B cell (primary cell): ENCODE data around the gene GTF2A1. TPM values are rescaled to one million over a fixed set of nuclear protein-coding genes. Genes with fewer than 3 reads are reported as not detected.

Source experiments
- ATAC-seq: fragments of 200-7000 bp; cut with Tn5 transposase; one replicate; pipeline ENCODE4 v1.10.0; 2021; ENCODE audit warnings: low read depth, mild to moderate bottlenecking, moderate number of reproducible peaks, moderate library complexity
- CTCF ChIA-PET: fragments of 350-600 bp; sonication (Branson Sonifier 250); formaldehyde crosslinking; loops from one replicate; lab custom pipeline; 2021; ENCODE audit warnings: antibody characterized with exemption, inconsistent platforms; lab: Charles Lee
- POLR2A ChIA-PET: fragments of 350-600 bp; sonication (Branson Sonifier 250); formaldehyde crosslinking; loops from one replicate; lab custom pipeline; 2021; ENCODE audit warnings: antibody characterized with exemption; lab: Charles Lee
- DNase-seq: peaks from one replicate; pipeline ENCODE4 v3.0.0; 2013
- H2AFZ ChIP-seq: 2 replicates; pipeline ENCODE4 v1.6.1; 2012; ENCODE audit warnings: mild to moderate bottlenecking, low read depth, low read length; ENCODE audit not compliant: insufficient read depth, poor library complexity, severe bottlenecking
- H3K27ac ChIP-seq, 2 donors: 1 replicate in 1 of 2; 2 replicates in 1 of 2; pipeline ENCODE4 v1.5.1; 2012 to 2013; ENCODE audit warnings: low read length in 2 of 2, mild to moderate bottlenecking in 2 of 2, moderate library complexity in 1 of 2
- H3K27me3 ChIP-seq, 4 experiments: fragments of 200-600 bp in 1 of 4; sonication (generic) in 1 of 4; replicated peaks in 1 of 4; 1 replicate in 2 of 4; 2 replicates in 2 of 4; pipeline versions ENCODE4 v1.6.1 to v1.7.0; 2013 to 2016; ENCODE audit warnings: low read length in 3 of 4, mild to moderate bottlenecking in 2 of 4, mixed read lengths in 1 of 4, moderate library complexity in 1 of 4; ENCODE audit not compliant: insufficient read depth in 4 of 4, control insufficient read depth in 3 of 4; ENCODE audit errors: control extremely low read depth in 1 of 4
- H3K36me3 ChIP-seq, 2 experiments: replicated peaks in 1 of 2; 1 replicate in 1 of 2; 2 replicates in 1 of 2; pipeline versions ENCODE4 v1.6.1 to v1.7.1; 2013; ENCODE audit warnings: low read length in 1 of 2; ENCODE audit not compliant: insufficient read depth in 2 of 2, control insufficient read depth in 1 of 2; ENCODE audit errors: control extremely low read depth in 1 of 2, extremely low read depth in 1 of 2
- H3K4me1 ChIP-seq, 2 donors: fragments of 200-600 bp in 1 of 2; sonication (generic) in 1 of 2; 1 replicate in 1 of 2; 2 replicates in 1 of 2; pipeline versions ENCODE4 v1.5.1 to v1.6.1; 2013 to 2017; ENCODE audit warnings: low read length in 2 of 2; ENCODE audit not compliant: control insufficient read depth in 2 of 2, insufficient read depth in 2 of 2
- H3K4me2 ChIP-seq: replicated peaks from 2 replicates; pipeline ENCODE3; 2012; ENCODE audit warnings: mild to moderate bottlenecking, low read depth, low read length; ENCODE audit not compliant: poor library complexity, severe bottlenecking
- H3K4me3 ChIP-seq, 5 experiments: fragments of 200-600 bp in 1 of 5; sonication (generic) in 1 of 5; 1 replicate in 3 of 5; 2 replicates in 2 of 5; pipeline versions ENCODE4 v1.5.1 to v1.7.0; 2011 to 2016; ENCODE audit warnings: low read length in 4 of 5, mild to moderate bottlenecking in 4 of 5, low read depth in 2 of 5, control low read depth in 1 of 5, moderate library complexity in 1 of 5; ENCODE audit not compliant: insufficient read depth in 1 of 5; ENCODE audit errors: control extremely low read depth in 1 of 5, extremely low read depth in 1 of 5
- H3K79me2 ChIP-seq: fragments of 200-600 bp; sonication (generic); one replicate; pipeline ENCODE4 v1.6.0; 2016; ENCODE audit warnings: low read length; ENCODE audit not compliant: control insufficient read depth, insufficient read depth
- H3K9ac ChIP-seq: fragments of 200-600 bp; sonication (generic); 2 replicates; pipeline ENCODE4 v1.6.1; 2017; ENCODE audit warnings: mild to moderate bottlenecking, low read length, moderate library complexity
- H3K9me3 ChIP-seq, 3 donors: one replicate each; pipeline versions ENCODE4 v1.6.1 to v1.7.1; 2013; ENCODE audit warnings: low read length in 2 of 3; ENCODE audit not compliant: control insufficient read depth in 2 of 3, insufficient read depth in 1 of 3; ENCODE audit errors: control extremely low read depth in 1 of 3
- H4K20me1 ChIP-seq: 2 replicates; pipeline ENCODE4 v1.6.0; 2012; ENCODE audit warnings: mild to moderate bottlenecking, low read length; ENCODE audit not compliant: insufficient read depth, control insufficient read depth, poor library complexity, severe bottlenecking
- H3K27ac Mint-ChIP-seq: one replicate; pipeline ENCODE4 v1.8.0; 2021; ENCODE audit warnings: mixed read lengths
- H3K27me3 Mint-ChIP-seq: one replicate; pipeline ENCODE4 v1.8.0; 2021; ENCODE audit warnings: mixed read lengths
- H3K4me1 Mint-ChIP-seq: one replicate; pipeline ENCODE4 v1.8.0; 2021; ENCODE audit warnings: mixed read lengths
- H3K4me3 Mint-ChIP-seq: one replicate; pipeline ENCODE4 v1.8.0; 2021; ENCODE audit warnings: mixed read lengths
- H3K9me3 Mint-ChIP-seq: one replicate; pipeline ENCODE4 v1.8.0; 2022; ENCODE audit warnings: mixed read lengths; ENCODE audit not compliant: insufficient read depth
- CTCF ChIP-seq: fragments of 200-600 bp; IDR thresholded peaks from one replicate; pipeline ENCODE4 v1.8.0; 2022; ENCODE audit warnings: antibody characterized with exemption, mild to moderate bottlenecking
- EZH2 ChIP-seq: IDR thresholded peaks from 2 replicates; pipeline ENCODE4 v1.6.1; 2012; ENCODE audit warnings: borderline replicate concordance, low read depth, mild to moderate bottlenecking, moderate library complexity, low read length; ENCODE audit not compliant: insufficient read depth, poor library complexity, severe bottlenecking
- WGBS: methylation state at CpG from one replicate; pipeline ENCODE4 v1.1.5; 2013; ENCODE audit warnings: missing lambda C conversion rate; ENCODE audit not compliant: insufficient coverage; 5-methylcytosine and 5-hydroxymethylcytosine counted together
- intact Hi-C: fragments of 100-400 bp; cut with micrococcal nuclease; formaldehyde crosslinking; loops from one replicate; pipeline ENCODE4 v1.10.0; 2022
- polyA plus RNA-seq: library from polyadenylated mRNA; depleted of rRNA; stranded (reverse); fragments of >200 nt; gene quantifications from 2 replicates; pipeline ENCODE4 v1.2.3, GENCODE V29; 2012
- total RNA-seq, 2 donors: library from RNA; stranded (reverse); fragments of 120-200 nt in 1 of 2; gene quantifications; 1 replicate in 1 of 2; 2 replicates in 1 of 2; pipeline versions ENCODE4 v1.2.3 to v1.2.4, GENCODE V29; 2013 to 2022

Gene GTF2A1
- total and polyA plus RNA-seq, 2 donors (not counting 1 experiment from before 2014, with no cell fraction given), result 7.1 to 45.1 TPM

- TF ChIP-seq CTCF, result no peak
- TF ChIP-seq EZH2, result no peak
- Histone ChIP-seq H3K9ac (no peak overlapping the region), H3K27me3 (no peaks in the 10 kb centered on the region), H3K36me3 (no peaks in the 10 kb centered on the region), H3K27ac (no peak overlapping the region), H3K79me2 (peaks cover 23% of the 10 kb centered on the region), H3K4me1 (peaks cover 13 to 16% of the 10 kb centered on the region in 2 donors), H3K4me3 (no peak overlapping the region), H3K4me2 (no peak overlapping the region), H4K20me1 (no peaks in the 10 kb centered on the region), H3K9me3 (no peaks in the 10 kb centered on the region), H2AFZ (no peak overlapping the region)
- ChIA-PET POLR2A (interaction anchor here (1.2 kb wide), 1 partner anchor 281 kb away, joined by 3 read pairs; the partner anchor contains the start of gene CEP128), CTCF (interaction anchor here (0.8 to 2.1 kb wide), 2 partner anchors 53 to 59 kb away, joined by 3 to 7 read pairs; no protein-coding TSS in a partner anchor)
- H3K27me3 Mint-ChIP-seq, result no peaks in the 10 kb centered on the region
- intact Hi-C loops, result no loop called here
- no peak overlapping the region for H3K4me3 Mint-ChIP-seq
- ATAC-seq (no peak), DNase-seq (no peak)
- H3K27ac Mint-ChIP-seq, result peak overlapping the region; percentile 15
- H3K4me1 Mint-ChIP-seq, result peaks cover 22% of the 10 kb centered on the region
- WGBS, result no CpG with 5 or more reads among the region's 2 CpGs
- no peaks in the 10 kb centered on the region for H3K9me3 Mint-ChIP-seq
These were observed 1.9 kb upstream of the GTF2A1 start for GRCh38 chr14:81222691-81223090.

GRCh38 chr14:81222126-81222525 lies 1.4 kb upstream of the GTF2A1 start:
- H4K20me1 ChIP-seq, result no peaks in the 10 kb centered on the region
- no peaks in the 10 kb centered on the region for H3K27me3 ChIP-seq
- Mint-ChIP-seq H3K4me3 (peak overlapping the region; percentile 93), H3K27ac (peak overlapping the region; percentile 100), H3K9me3 (no peaks in the 10 kb centered on the region), H3K27me3 (no peaks in the 10 kb centered on the region), H3K4me1 (peaks cover 26% of the 10 kb centered on the region)
- peak overlapping the region; percentile 66 for H3K4me2 ChIP-seq
- H3K4me1 ChIP-seq, result peaks cover 13 to 16% of the 10 kb centered on the region in 2 donors
- WGBS, result 94% methylated on average over 3 of the region's 5 CpGs
- H3K79me2 ChIP-seq, result peaks cover 28% of the 10 kb centered on the region
- no peaks in the 10 kb centered on the region for H3K9me3 ChIP-seq
- H3K4me3 ChIP-seq, result peak overlapping the region in 1 of 5 experiments; percentile 96
- no peak overlapping the region for H3K27ac ChIP-seq
- no peak for TF ChIP-seq CTCF
- TF ChIP-seq EZH2, result no peak
- no peak overlapping the region for H3K9ac ChIP-seq
- no peaks in the 10 kb centered on the region for H3K36me3 ChIP-seq
- CTCF ChIA-PET, result interaction anchor here (1.5 kb wide), 1 partner anchor 234 kb away, joined by 9 read pairs; no protein-coding TSS in a partner anchor
- H2AFZ ChIP-seq, result no peak overlapping the region
- ATAC-seq (no peak), DNase-seq (no peak)
- intact Hi-C loops, result no loop called here
- POLR2A ChIA-PET, result interaction anchor here (1.2 kb wide), 2 partner anchors 52 to 281 kb away, joined by 3 read pairs; partner anchors contain the start of gene CEP128
